ENCODE results near the gene HAGHL.

DNA sequence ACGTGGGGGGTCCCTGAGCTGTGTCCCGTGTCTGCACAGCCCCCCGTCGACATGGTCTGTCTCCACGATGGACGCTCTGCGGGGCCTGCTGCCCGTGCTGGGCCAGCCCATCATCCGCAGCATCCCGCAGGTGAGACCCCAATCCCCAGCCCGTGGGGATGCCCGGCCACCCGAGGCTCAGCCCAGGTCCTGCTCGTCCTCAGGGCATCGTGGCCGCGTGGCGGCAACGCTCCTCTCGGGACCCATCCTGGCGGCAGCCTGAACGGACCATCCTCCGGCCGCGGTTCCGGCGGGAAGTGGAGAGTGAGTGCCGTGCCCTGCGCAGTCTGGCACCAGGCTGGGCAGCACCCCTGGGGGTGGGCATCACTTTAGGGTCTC is 38.6 kb downstream of the HAGHL start:
- TF ChIP-seq, protein P1, sequence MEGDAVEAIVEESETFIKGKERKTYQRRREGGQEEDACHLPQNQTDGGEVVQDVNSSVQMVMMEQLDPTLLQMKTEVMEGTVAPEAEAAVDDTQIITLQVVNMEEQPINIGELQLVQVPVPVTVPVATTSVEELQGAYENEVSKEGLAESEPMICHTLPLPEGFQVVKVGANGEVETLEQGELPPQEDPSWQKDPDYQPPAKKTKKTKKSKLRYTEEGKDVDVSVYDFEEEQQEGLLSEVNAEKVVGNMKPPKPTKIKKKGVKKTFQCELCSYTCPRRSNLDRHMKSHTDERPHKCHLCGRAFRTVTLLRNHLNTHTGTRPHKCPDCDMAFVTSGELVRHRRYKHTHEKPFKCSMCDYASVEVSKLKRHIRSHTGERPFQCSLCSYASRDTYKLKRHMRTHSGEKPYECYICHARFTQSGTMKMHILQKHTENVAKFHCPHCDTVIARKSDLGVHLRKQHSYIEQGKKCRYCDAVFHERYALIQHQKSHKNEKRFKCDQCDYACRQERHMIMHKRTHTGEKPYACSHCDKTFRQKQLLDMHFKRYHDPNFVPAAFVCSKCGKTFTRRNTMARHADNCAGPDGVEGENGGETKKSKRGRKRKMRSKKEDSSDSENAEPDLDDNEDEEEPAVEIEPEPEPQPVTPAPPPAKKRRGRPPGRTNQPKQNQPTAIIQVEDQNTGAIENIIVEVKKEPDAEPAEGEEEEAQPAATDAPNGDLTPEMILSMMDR (IDR thresholded peaks at IDR 0.05), result no peak
- TF ChIP-seq POLR2A (IDR thresholded peaks at IDR 0.05), result no peak
